ENCODE data around the gene NUBPL. TPM values are rescaled to one million over a fixed set of nuclear protein-coding genes. Genes with fewer than 3 reads are reported as not detected.

NUBPL gene
- polyA plus RNA-seq, 1 donor (not counting 4 experiments of a cell fraction or from before 2014, with no cell fraction given): 18.8 TPM

DNA sequence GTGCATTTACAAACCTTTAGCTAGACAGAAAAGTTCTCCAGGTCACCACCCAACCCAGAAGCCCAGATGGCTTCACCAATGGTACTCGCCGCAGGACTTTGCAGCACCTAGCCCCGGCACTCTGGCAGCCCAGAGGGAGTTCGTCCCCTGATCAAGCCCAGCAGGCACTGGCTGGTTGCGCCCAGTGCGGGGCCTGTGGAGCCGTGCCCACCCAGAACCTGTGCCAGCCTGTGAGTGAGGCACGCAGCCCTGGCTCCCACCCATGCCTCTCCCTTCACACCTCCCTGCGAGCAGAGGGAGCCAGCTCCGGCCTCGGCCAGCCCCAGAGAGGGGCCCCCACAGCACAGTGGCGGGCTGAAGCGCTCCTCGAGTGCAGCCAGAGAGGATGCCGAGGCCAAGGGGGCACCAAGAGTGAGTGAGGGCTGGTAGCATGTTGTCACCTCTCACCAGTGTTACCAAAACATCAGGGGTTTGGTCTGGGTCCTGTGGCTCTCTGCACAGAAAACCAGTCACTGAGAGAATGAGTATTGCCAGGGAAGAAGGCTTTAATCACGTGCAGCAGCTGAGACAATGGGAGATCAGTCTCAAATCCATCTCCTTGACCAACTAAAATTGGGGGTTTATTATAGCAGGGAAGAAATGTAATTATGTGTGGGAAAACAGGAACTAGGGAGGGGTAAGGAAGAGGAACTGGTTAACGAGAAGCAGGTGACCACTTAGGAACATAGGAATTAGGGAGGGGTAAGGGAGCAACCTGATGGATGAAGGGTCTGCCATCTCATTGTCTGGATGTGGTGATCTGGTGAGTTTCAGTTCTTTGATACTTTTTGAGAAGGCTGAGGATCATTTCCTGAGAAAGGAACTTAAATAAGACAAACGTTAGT lies 151.3 kb downstream of the NUBPL start:
- no peak for FAIRE-seq

DNA sequence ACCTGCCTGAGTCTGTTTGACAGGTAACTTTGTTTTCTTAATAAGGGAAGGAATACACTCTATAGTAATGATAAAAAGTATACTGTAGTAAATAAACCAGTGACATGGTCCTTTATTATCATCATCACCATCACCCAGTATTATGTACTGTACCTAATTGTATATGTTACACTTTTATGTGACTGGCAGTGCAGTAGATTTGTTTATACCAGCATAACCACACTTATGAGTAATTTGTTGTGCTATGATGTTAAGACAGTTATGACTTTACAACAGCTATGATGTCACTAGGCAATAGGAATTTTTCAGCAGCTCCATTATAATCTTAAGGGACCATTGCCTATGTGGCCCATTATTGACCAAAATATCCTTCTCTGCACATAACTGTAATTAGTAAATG lies 155.0 kb downstream of the NUBPL start:
- Histone ChIP-seq H3K4me2 (ENCODE audit: control insufficient read depth, extremely low read depth, insufficient read depth, low read depth, low read length) (no peak overlapping the region), H2AFZ (ENCODE audit: control insufficient read depth, low read length) (no peak overlapping the region), H3K9me1 (ENCODE audit: control insufficient read depth, extremely low read depth, insufficient read depth, low read length) (no peaks in the 10 kb centered on the region), H4K20me1 (ENCODE audit: control insufficient read depth, extremely low read depth, insufficient read depth, low read length) (no peaks in the 10 kb centered on the region), H3K36me3 (ENCODE audit: control insufficient read depth in 2 of 2, extremely low read depth in 1 of 2, insufficient read depth in 2 of 2, low read length in 2 of 2) (no peaks in the 10 kb centered on the region), H3K9ac (ENCODE audit: control insufficient read depth, extremely low read depth, insufficient read depth, low read length) (no peak overlapping the region), H3K4me3 (ENCODE audit: control insufficient read depth in 2 of 3, extremely low read depth in 1 of 3, insufficient read depth in 2 of 3, low read depth in 1 of 3, low read length in 3 of 3) (no peak overlapping the region), H3K79me2 (ENCODE audit: control insufficient read depth, insufficient read depth, low read length) (no peaks in the 10 kb centered on the region), H3K27me3 (ENCODE audit: control insufficient read depth, extremely low read depth, insufficient read depth, low read length) (no peaks in the 10 kb centered on the region), H3K27ac (ENCODE audit: control insufficient read depth, insufficient read depth, low read length) (no peak overlapping the region), H3K4me1 (ENCODE audit: control insufficient read depth, extremely low read depth, insufficient read depth, low read length) (no peaks in the 10 kb centered on the region), H3K9me3 (ENCODE audit: control insufficient read depth, low read depth, low read length) (no peaks in the 10 kb centered on the region)
- dilution Hi-C loops (cut with MboI; ENCODE audit: extremely low pct_ligation_motif_present, low sequenced_read_pairs): no loop called here
- no peak for DNase-seq (ENCODE audit: low read depth, low spot score)
- TF ChIP-seq, protein P1, sequence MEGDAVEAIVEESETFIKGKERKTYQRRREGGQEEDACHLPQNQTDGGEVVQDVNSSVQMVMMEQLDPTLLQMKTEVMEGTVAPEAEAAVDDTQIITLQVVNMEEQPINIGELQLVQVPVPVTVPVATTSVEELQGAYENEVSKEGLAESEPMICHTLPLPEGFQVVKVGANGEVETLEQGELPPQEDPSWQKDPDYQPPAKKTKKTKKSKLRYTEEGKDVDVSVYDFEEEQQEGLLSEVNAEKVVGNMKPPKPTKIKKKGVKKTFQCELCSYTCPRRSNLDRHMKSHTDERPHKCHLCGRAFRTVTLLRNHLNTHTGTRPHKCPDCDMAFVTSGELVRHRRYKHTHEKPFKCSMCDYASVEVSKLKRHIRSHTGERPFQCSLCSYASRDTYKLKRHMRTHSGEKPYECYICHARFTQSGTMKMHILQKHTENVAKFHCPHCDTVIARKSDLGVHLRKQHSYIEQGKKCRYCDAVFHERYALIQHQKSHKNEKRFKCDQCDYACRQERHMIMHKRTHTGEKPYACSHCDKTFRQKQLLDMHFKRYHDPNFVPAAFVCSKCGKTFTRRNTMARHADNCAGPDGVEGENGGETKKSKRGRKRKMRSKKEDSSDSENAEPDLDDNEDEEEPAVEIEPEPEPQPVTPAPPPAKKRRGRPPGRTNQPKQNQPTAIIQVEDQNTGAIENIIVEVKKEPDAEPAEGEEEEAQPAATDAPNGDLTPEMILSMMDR (optimal IDR thresholded peaks at IDR 0.05 in 1 of 3, IDR thresholded peaks at IDR 0.05 in 1 of 3, conservative IDR thresholded peaks at IDR 0.05 in 1 of 3; ENCODE audit: extremely low read depth in 1 of 3, insufficient read depth in 2 of 3, low read length in 3 of 3): no peak
- TF ChIP-seq EZH2 (IDR thresholded peaks at IDR 0.05; ENCODE audit: low read length): no peak
- FAIRE-seq: no peak

More for the DNA sequence above, 151.3 kb downstream of the NUBPL start:
- Histone ChIP-seq H4K20me1 (ENCODE audit: control insufficient read depth, extremely low read depth, insufficient read depth, low read length) (no peaks in the 10 kb centered on the region), H3K9me1 (ENCODE audit: control insufficient read depth, extremely low read depth, insufficient read depth, low read length) (no peaks in the 10 kb centered on the region), H3K79me2 (ENCODE audit: control insufficient read depth, insufficient read depth, low read length) (no peaks in the 10 kb centered on the region), H2AFZ (ENCODE audit: control insufficient read depth, low read length) (no peak overlapping the region), H3K9ac (ENCODE audit: control insufficient read depth, extremely low read depth, insufficient read depth, low read length) (no peak overlapping the region), H3K27me3 (ENCODE audit: control insufficient read depth, extremely low read depth, insufficient read depth, low read length) (no peaks in the 10 kb centered on the region), H3K4me1 (ENCODE audit: control insufficient read depth, extremely low read depth, insufficient read depth, low read length) (no peaks in the 10 kb centered on the region), H3K27ac (ENCODE audit: control insufficient read depth, insufficient read depth, low read length) (no peak overlapping the region), H3K4me3 (ENCODE audit: control insufficient read depth in 2 of 3, extremely low read depth in 1 of 3, insufficient read depth in 2 of 3, low read depth in 1 of 3, low read length in 3 of 3) (no peak overlapping the region), H3K4me2 (ENCODE audit: control insufficient read depth, extremely low read depth, insufficient read depth, low read depth, low read length) (no peak overlapping the region), H3K9me3 (ENCODE audit: control insufficient read depth, low read depth, low read length) (no peaks in the 10 kb centered on the region), H3K36me3 (ENCODE audit: control insufficient read depth in 2 of 2, extremely low read depth in 1 of 2, insufficient read depth in 2 of 2, low read length in 2 of 2) (no peaks in the 10 kb centered on the region)
- DNase-seq (ENCODE audit: low read depth, low spot score): no peak
- TF ChIP-seq, protein P1 (optimal IDR thresholded peaks at IDR 0.05 in 1 of 3, IDR thresholded peaks at IDR 0.05 in 1 of 3, conservative IDR thresholded peaks at IDR 0.05 in 1 of 3; ENCODE audit: extremely low read depth in 1 of 3, insufficient read depth in 2 of 3, low read length in 3 of 3): no peak
- no peak for TF ChIP-seq EZH2 (IDR thresholded peaks at IDR 0.05; ENCODE audit: low read length)
- dilution Hi-C loops (cut with MboI; ENCODE audit: extremely low pct_ligation_motif_present, low sequenced_read_pairs): no loop called here
